ENCODE results near the gene CLDN6. TPM values are rescaled to one million over a fixed set of nuclear protein-coding genes. Genes with fewer than 3 reads are reported as not detected.
"Not testable (repeated sequence)": the region's sequence is repeated elsewhere in the genome, so short reads cannot be mapped to it uniquely, and the experiment has no call there.

The CLDN6 gene
- total RNA-seq, 5 donors from 2014 or later (not counting 1 experiment from before 2014, with no cell fraction given) = 0.30 to 1.1 (median 0.85) TPM; not detected in 2

GRCh38 chr16:3052571-3053329 is 34.8 kb upstream of the CLDN6 start:
- Mint-ChIP-seq H3K36me3 (peaks cover 13% of the 10 kb centered on the region), H3K27ac (peak overlapping the region in 1 of 2 donors; percentile 73), H3K4me1 (peaks cover 34 to 59% (median 54%) of the 10 kb centered on the region in 3 donors)
- POLR2A ChIA-PET; H3K27ac ChIP-seq (ENCODE audit: low read length); DNase-seq; H3K27me3 Mint-ChIP-seq; H3K9me3 Mint-ChIP-seq; H3K9me3 ChIP-seq; H3K4me3 ChIP-seq (ENCODE audit: control insufficient read depth in 1 of 2, extremely low read depth in 1 of 2, low read length in 1 of 2); CTCF ChIA-PET; H3K36me3 ChIP-seq (ENCODE audit: control insufficient read depth in 2 of 2, extremely low read depth in 1 of 2, insufficient read depth in 1 of 2, low read length in 1 of 2); H3K4me3 Mint-ChIP-seq: not testable (repeated sequence)
- peaks cover 8 to 43% of the 10 kb centered on the region in 2 experiments for H3K4me1 ChIP-seq (ENCODE audit: control insufficient read depth in 1 of 2, extremely low read depth in 1 of 2, insufficient read depth in 2 of 2, low read length in 2 of 2)
- peaks cover 0 to 15% of the 10 kb centered on the region in 2 experiments for H3K27me3 ChIP-seq (replicated peaks in 1 of 2; ENCODE audit: control insufficient read depth in 2 of 2, extremely low read depth in 1 of 2, insufficient read depth in 2 of 2, low read length in 1 of 2)
- 77% methylated on average over 3 of the region's 12 CpGs for WGBS (ENCODE audit: insufficient coverage)
- peak; percentile 38 to 63 (median 52) for ATAC-seq (replicated peaks in 1 of 4)

- peaks cover 8 to 40% of the 10 kb centered on the region in 2 experiments for H3K4me1 ChIP-seq (ENCODE audit: control insufficient read depth in 1 of 2, extremely low read depth in 1 of 2, insufficient read depth in 2 of 2, low read length in 2 of 2)
- no peak for DNase-seq
- Mint-ChIP-seq H3K27me3 (peaks cover 0 to 6% of the 10 kb centered on the region in 2 donors), H3K9me3 (no peaks in the 10 kb centered on the region), H3K4me1 (peaks cover 29 to 50% (median 45%) of the 10 kb centered on the region in 3 donors), H3K36me3 (peaks cover 13% of the 10 kb centered on the region), H3K27ac (peak overlapping the region in 1 of 2 donors; percentile 9), H3K4me3 (no peak overlapping the region)
- H3K4me3 ChIP-seq (ENCODE audit: control insufficient read depth in 1 of 2, extremely low read depth in 1 of 2, low read length in 1 of 2) = no peak overlapping the region
- H3K9me3 ChIP-seq = no peaks in the 10 kb centered on the region
- WGBS (ENCODE audit: insufficient coverage) = 100% methylated on average over 4 of the region's 9 CpGs
- no peak overlapping the region for H3K27ac ChIP-seq (ENCODE audit: low read length)
- H3K36me3 ChIP-seq (ENCODE audit: control insufficient read depth in 2 of 2, extremely low read depth in 1 of 2, insufficient read depth in 1 of 2, low read length in 1 of 2) = peaks cover 2 to 7% of the 10 kb centered on the region in 2 donors
- ChIA-PET CTCF (interaction anchor here in 1 of 2 donors (0.6 to 1.6 kb wide), 2 partner anchors 50 to 78 kb away, joined by 3 to 4 read pairs; no protein-coding TSS in a partner anchor), POLR2A (interaction anchor here (0.6 to 0.7 kb wide), 2 partner anchors 32 to 83 kb away, joined by 3 read pairs; partner anchors contain the start of gene ZNF213 (in 1 of the 2))
- no peak for ATAC-seq (replicated peaks in 1 of 4)
- peaks cover 0 to 27% of the 10 kb centered on the region in 2 experiments for H3K27me3 ChIP-seq (replicated peaks in 1 of 2; ENCODE audit: control insufficient read depth in 2 of 2, extremely low read depth in 1 of 2, insufficient read depth in 2 of 2, low read length in 1 of 2)
Observed at GRCh38 chr16:3051494-3051893, 33.5 kb upstream of the CLDN6 start.

DNA sequence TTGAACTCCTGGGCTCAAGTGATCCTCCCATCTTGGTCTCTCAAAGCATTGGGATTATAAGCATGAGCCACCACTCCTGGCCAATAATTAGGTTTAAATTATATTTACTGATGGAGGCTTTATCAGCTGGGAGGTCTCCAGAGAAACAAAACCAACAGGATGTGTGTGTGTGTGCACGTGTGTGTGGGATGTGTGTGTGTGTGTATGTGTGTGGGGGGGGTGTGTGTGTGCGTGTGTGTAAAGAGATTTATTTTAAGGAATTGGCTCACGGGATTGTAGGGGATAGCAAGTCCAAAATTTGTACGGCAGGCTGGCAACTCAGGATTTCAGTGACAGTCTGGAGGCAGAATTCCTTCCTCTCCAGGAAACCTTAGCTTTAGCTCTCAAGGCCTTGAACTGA is 33.0 kb upstream of the CLDN6 start:
- no peak for ATAC-seq (replicated peaks in 1 of 4)
- Histone ChIP-seq H3K4me1 (ENCODE audit: control insufficient read depth in 1 of 2, extremely low read depth in 1 of 2, insufficient read depth in 2 of 2, low read length in 2 of 2) (peaks cover 8 to 40% of the 10 kb centered on the region in 2 experiments), H3K36me3 (ENCODE audit: control insufficient read depth in 2 of 2, extremely low read depth in 1 of 2, insufficient read depth in 1 of 2, low read length in 1 of 2) (peaks cover 2 to 7% of the 10 kb centered on the region in 2 donors), H3K27ac (ENCODE audit: low read length) (no peak overlapping the region), H3K4me3 (ENCODE audit: control insufficient read depth in 1 of 2, extremely low read depth in 1 of 2, low read length in 1 of 2) (no peak overlapping the region), H3K27me3 (replicated peaks in 1 of 2; ENCODE audit: control insufficient read depth in 2 of 2, extremely low read depth in 1 of 2, insufficient read depth in 2 of 2, low read length in 1 of 2) (peaks cover 0 to 32% of the 10 kb centered on the region in 2 experiments), H3K9me3 (no peaks in the 10 kb centered on the region)
- DNase-seq = no peak
- ChIA-PET CTCF (interaction anchor here in 1 of 2 donors (0.6 to 1.6 kb wide), 2 partner anchors 66 to 79 kb away, joined by 4 read pairs; no protein-coding TSS in a partner anchor), POLR2A (interaction anchor here in 1 of 2 donors (0.6 kb wide), 1 partner anchor 33 kb away, joined by 3 read pairs; no protein-coding TSS in a partner anchor)
- Mint-ChIP-seq H3K4me1 (peaks cover 29 to 47% (median 44%) of the 10 kb centered on the region in 3 donors), H3K27me3 (peaks cover 0 to 6% of the 10 kb centered on the region in 2 donors), H3K9me3 (no peaks in the 10 kb centered on the region), H3K4me3 (no peak overlapping the region), H3K27ac (peak overlapping the region; percentile 9 to 55), H3K36me3 (peaks cover 13% of the 10 kb centered on the region)
- 25% methylated on average over 1 of the region's 4 CpGs for WGBS (ENCODE audit: insufficient coverage)

DNA sequence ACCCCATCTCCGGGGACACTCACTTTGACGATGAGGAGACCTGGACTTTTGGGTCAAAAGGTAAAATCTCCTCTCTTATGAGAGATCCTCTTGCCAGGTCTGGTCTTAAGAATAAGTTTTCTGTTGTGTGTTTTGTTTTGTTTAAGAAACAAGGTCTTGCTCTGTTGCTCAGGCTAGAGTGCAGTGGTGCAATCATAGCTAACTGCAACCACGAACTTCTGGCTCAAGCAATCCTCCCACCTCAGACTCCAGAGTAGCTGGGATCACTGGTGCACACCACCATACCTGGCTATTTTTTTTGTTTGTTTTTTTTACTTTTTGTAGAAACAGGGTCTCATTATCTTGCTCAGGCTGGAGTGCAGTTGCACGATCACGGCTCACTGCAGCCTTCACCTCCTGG is 32.5 kb upstream of the CLDN6 start:
- ChIA-PET CTCF (interaction anchor here in 1 of 2 donors (0.6 to 1.6 kb wide), 2 partner anchors 67 to 79 kb away, joined by 4 read pairs; no protein-coding TSS in a partner anchor), POLR2A (no interaction called here)
- Histone ChIP-seq H3K27me3 (replicated peaks in 1 of 2; ENCODE audit: control insufficient read depth in 2 of 2, extremely low read depth in 1 of 2, insufficient read depth in 2 of 2, low read length in 1 of 2) (peaks cover 0 to 37% of the 10 kb centered on the region in 2 experiments), H3K4me1 (ENCODE audit: control insufficient read depth in 1 of 2, extremely low read depth in 1 of 2, insufficient read depth in 2 of 2, low read length in 2 of 2) (peaks cover 7 to 41% of the 10 kb centered on the region in 2 experiments), H3K36me3 (ENCODE audit: control insufficient read depth in 2 of 2, extremely low read depth in 1 of 2, insufficient read depth in 1 of 2, low read length in 1 of 2) (peaks cover 2 to 4% of the 10 kb centered on the region in 2 donors), H3K9me3 (no peaks in the 10 kb centered on the region), H3K4me3 (ENCODE audit: control insufficient read depth in 1 of 2, extremely low read depth in 1 of 2, low read length in 1 of 2) (no peak overlapping the region), H3K27ac (ENCODE audit: low read length) (no peak overlapping the region)
- no peak overlapping the region for H3K27ac Mint-ChIP-seq
- peaks cover 26 to 44% (median 40%) of the 10 kb centered on the region in 3 donors for H3K4me1 Mint-ChIP-seq
- H3K9me3 Mint-ChIP-seq = no peaks in the 10 kb centered on the region
- ATAC-seq (replicated peaks in 1 of 4) (no peak), DNase-seq (no peak)
- H3K36me3 Mint-ChIP-seq = peaks cover 13% of the 10 kb centered on the region
- H3K27me3 Mint-ChIP-seq = peaks cover 0 to 7% of the 10 kb centered on the region in 2 donors
- no peak overlapping the region for H3K4me3 Mint-ChIP-seq
- no CpG with 5 or more reads among the region's 5 CpGs for WGBS (ENCODE audit: insufficient coverage)

DNA sequence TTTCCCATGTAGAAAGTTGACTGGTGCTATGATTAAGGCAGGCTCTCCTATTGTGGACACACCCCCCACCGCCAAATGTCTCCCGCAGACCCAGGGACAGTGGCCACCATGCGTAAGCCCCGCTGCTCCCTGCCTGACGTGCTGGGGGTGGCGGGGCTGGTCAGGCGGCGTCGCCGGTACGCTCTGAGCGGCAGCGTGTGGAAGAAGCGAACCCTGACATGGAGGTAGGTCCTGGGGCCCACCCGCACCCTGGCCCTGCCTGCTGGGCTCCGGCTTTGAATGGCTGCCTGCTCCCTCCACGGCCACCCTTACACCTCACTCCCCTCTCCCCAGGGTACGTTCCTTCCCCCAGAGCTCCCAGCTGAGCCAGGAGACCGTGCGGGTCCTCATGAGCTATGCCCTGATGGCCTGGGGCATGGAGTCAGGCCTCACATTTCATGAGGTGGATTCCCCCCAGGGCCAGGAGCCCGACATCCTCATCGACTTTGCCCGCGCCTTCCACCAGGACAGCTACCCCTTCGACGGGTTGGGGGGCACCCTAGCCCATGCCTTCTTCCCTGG is 32.0 kb upstream of the CLDN6 start:
- H3K4me3 ChIP-seq (ENCODE audit: control insufficient read depth in 1 of 2, extremely low read depth in 1 of 2, low read length in 1 of 2) = no peak overlapping the region
- no peak overlapping the region for H3K27ac ChIP-seq (ENCODE audit: low read length)
- peaks cover 26 to 44% (median 40%) of the 10 kb centered on the region in 3 donors for H3K4me1 Mint-ChIP-seq
- peaks cover 0 to 3% of the 10 kb centered on the region in 2 donors for H3K36me3 ChIP-seq (ENCODE audit: control insufficient read depth in 2 of 2, extremely low read depth in 1 of 2, insufficient read depth in 1 of 2, low read length in 1 of 2)
- no peak for ATAC-seq (replicated peaks in 1 of 4)
- H3K4me3 Mint-ChIP-seq = no peak overlapping the region
- peaks cover 10% of the 10 kb centered on the region for H3K36me3 Mint-ChIP-seq
- H3K4me1 ChIP-seq (ENCODE audit: control insufficient read depth in 1 of 2, extremely low read depth in 1 of 2, insufficient read depth in 2 of 2, low read length in 2 of 2) = peaks cover 3 to 41% of the 10 kb centered on the region in 2 experiments
- no peaks in the 10 kb centered on the region for H3K9me3 Mint-ChIP-seq
- H3K27me3 ChIP-seq (replicated peaks in 1 of 2; ENCODE audit: control insufficient read depth in 2 of 2, extremely low read depth in 1 of 2, insufficient read depth in 2 of 2, low read length in 1 of 2) = peaks cover 0 to 42% of the 10 kb centered on the region in 2 experiments
- 91% methylated on average over 24 of the region's 26 CpGs for WGBS (ENCODE audit: insufficient coverage)
- CTCF ChIA-PET = interaction anchor here in 1 of 2 donors (0.5 kb wide), 1 partner anchor 22 kb away, joined by 4 read pairs; no protein-coding TSS in a partner anchor
- POLR2A ChIA-PET = interaction anchor here in 1 of 2 donors (0.6 kb wide), 1 partner anchor 21 kb away, joined by 3 read pairs; no protein-coding TSS in a partner anchor
- H3K27me3 Mint-ChIP-seq = peaks cover 4 to 11% of the 10 kb centered on the region in 2 donors
- no peaks in the 10 kb centered on the region for H3K9me3 ChIP-seq
- H3K27ac Mint-ChIP-seq = no peak overlapping the region
- DNase-seq = no peak

DNA sequence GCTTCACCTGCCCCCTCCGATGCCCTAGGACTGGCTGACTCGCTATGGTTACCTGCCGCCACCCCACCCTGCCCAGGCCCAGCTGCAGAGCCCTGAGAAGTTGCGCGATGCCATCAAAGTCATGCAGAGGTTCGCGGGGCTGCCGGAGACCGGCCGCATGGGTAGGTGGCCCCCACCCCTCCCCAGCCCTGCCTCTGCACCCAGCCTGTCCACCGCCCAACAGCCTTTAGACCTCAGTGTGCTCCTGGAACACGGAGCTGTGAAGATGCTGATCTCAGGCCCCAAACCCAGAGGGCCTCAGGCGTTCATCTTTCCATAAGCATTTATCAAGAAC is 29.4 kb upstream of the CLDN6 start:
- DNase-seq = no peak
- no peaks in the 10 kb centered on the region for H3K9me3 Mint-ChIP-seq
- peak overlapping the region; percentile 36 to 77 (median 56) for H3K4me3 Mint-ChIP-seq
- H3K4me1 Mint-ChIP-seq = peaks cover 18 to 38% (median 33%) of the 10 kb centered on the region in 3 donors
- no peaks in the 10 kb centered on the region for H3K36me3 Mint-ChIP-seq
- peaks cover 18 to 37% of the 10 kb centered on the region in 2 donors for H3K27me3 Mint-ChIP-seq
- H3K27ac ChIP-seq (ENCODE audit: low read length) = no peak overlapping the region
- ChIA-PET CTCF (interaction anchor here in 1 of 2 donors (0.6 kb wide), 1 partner anchor 46 kb away, joined by 4 read pairs; no protein-coding TSS in a partner anchor), POLR2A (no interaction called here)
- H3K4me1 ChIP-seq (ENCODE audit: control insufficient read depth in 1 of 2, extremely low read depth in 1 of 2, insufficient read depth in 2 of 2, low read length in 2 of 2) = peaks cover 0 to 36% of the 10 kb centered on the region in 2 experiments
- no peaks in the 10 kb centered on the region for H3K36me3 ChIP-seq (ENCODE audit: control insufficient read depth in 2 of 2, extremely low read depth in 1 of 2, insufficient read depth in 1 of 2, low read length in 1 of 2)
- H3K27ac Mint-ChIP-seq = no peak overlapping the region
- 35% methylated on average over 12 of the region's 13 CpGs for WGBS (ENCODE audit: insufficient coverage)
- H3K9me3 ChIP-seq = no peaks in the 10 kb centered on the region
- peaks cover 3 to 68% of the 10 kb centered on the region in 2 experiments for H3K27me3 ChIP-seq (replicated peaks in 1 of 2; ENCODE audit: control insufficient read depth in 2 of 2, extremely low read depth in 1 of 2, insufficient read depth in 2 of 2, low read length in 1 of 2)
- ATAC-seq (replicated peaks in 1 of 4) = no peak
- H3K4me3 ChIP-seq (ENCODE audit: control insufficient read depth in 1 of 2, extremely low read depth in 1 of 2, low read length in 1 of 2) = no peak overlapping the region

Data from T-cell (primary cell).